OCI-M1 (cell line): Measurements from ENCODE around the gene C10orf90.
"Not testable (repeated sequence)": the region's sequence is repeated elsewhere in the genome, so short reads cannot be mapped to it uniquely, and the experiment has no call there.

Source experiments
- DNase-seq: peaks from one replicate; lab custom pipeline; 2025; lab: John Stamatoyannopoulos, UW

The C10orf90 gene

GRCh38 chr10:126581648-126582046 lies 88.8 kb downstream of the C10orf90 start:
- DNase-seq, result no peak

GRCh38 chr10:126580873-126581647 lies 89.4 kb downstream of the C10orf90 start:
- DNase-seq, result no peak

DNA sequence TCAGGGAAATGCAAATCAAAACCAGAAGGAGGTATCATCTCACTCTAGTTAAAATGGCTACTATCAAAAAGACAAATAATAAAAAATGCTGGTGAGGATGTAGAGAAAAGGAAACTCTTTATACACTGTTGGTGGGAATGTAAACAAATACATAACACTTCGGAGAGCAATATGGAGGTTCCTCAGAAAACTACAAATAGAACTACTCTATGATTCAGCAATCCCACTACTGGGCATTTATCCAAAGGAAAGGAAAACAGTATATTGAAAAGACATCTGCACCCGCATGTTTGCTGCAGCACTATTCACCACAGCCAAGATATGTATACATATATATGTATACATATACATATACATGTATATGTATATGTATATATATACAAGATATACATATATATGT lies 94.2 kb downstream of the C10orf90 start:
- DNase-seq, result no peak

DNA sequence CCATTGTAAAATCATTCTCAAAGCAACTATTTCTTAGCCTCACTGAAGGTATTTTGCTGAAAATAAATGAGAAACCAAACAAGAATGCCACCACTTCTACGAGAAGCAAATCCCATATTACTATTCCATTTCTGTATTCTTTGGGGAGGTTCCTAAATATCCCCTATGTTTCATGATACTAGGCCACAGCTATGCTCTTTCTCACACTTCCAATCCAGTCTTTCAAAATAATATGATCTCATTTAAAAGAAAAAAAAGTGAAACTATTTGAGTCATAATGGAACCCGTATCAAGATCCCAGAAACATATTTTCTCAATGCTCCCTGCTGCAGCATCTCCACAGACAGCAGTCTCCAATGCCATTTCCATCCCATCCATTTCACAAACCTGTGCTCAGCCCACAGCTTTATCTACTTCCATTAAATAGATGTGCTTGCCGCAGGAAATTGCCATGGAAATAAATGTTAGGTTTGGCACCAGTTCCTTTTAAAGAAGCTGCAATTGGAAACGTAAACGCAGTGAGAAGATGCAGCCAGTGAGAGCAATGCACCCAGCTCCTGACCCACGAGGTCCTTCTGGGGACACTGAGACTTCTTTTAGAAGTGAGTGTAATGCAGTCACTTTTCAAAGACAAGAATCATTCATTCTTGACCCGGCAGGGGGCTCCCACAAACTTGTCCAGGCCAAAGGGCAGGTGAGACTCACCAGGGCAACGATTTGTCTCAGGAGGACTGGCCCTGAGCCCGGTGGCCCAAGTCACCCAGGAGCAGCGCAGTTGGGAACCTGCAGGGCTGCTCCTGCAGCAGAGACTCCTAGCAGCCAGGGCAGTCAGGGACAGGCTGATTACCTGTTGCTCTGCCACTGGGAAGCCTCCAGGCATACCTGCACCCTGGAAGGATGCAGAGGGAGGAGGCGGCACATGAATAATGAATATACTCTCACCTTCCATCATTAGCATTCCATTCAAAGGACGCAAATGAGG lies 99.6 kb downstream of the C10orf90 start:
- DNase-seq, result peak; percentile 23

DNA sequence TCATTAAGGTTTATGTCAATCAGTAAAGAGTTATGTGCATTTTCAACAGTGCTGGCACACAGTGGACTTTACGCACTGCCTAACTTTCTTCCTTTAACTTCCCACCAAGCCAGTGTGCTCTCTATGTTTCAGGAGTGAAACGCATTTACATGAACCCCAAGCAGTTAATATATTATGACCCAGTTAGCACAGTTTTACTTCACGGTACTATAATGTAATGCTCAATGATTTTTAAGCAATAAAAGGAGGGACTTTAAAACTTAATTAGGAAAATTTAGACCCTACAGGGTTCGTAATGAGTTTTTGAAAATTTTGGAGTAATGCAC lies 100.3 kb downstream of the C10orf90 start:
- no peak for DNase-seq

- DNase-seq, result no peak
These were observed 100.8 kb downstream of the C10orf90 start for GRCh38 chr10:126569513-126570244.

DNA sequence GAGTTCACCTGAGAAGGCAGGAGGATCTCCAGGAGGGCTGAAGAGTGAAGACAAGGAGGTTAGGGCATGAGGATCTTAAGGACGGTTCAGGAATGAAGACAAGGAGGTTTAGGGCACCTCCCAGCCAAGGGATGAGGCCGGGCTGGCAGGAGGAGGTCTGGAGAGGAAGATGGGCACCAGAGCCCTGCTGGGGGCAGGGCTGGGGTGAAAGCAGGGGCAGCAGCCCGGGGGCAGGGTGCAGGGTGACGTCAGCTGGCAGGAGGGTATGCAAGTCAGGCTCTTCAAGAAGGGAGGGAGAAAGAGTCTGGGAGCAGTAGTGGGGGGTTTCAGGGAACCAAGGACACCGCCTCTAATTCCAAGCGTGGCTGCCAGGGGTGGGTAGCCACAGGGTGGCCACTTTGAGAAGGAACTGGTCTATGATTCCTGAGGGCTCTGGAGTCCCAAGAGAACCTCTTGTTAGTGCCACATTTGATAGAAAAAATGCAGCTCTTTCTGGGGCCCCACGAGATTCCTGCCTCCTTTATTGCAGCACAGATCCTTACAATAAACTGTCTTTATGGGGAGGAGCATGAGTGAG lies 101.6 kb downstream of the C10orf90 start:
- DNase-seq, result no peak

DNA sequence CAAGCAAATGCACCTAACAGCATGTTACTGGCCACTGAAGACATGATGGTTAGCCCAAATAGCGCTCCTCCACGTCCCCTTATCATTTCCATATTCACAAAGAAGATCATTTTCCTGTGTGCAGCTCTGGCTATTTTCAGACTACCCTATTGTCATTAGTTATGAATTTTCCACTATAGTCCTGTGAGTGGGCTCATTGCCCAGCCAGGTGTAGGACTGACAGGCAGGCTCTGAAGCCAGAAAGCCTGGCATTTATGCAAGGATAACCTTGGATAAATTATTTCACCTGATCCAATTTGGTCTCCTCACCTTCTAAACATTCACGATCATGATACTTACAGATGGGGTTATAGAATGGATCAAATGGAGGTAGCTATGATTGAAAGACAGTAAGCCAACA lies 104.6 kb downstream of the C10orf90 start:
- no peak for DNase-seq

GRCh38 chr10:126565441-126565840 lies 105.1 kb downstream of the C10orf90 start:
- DNase-seq, result no peak

DNA sequence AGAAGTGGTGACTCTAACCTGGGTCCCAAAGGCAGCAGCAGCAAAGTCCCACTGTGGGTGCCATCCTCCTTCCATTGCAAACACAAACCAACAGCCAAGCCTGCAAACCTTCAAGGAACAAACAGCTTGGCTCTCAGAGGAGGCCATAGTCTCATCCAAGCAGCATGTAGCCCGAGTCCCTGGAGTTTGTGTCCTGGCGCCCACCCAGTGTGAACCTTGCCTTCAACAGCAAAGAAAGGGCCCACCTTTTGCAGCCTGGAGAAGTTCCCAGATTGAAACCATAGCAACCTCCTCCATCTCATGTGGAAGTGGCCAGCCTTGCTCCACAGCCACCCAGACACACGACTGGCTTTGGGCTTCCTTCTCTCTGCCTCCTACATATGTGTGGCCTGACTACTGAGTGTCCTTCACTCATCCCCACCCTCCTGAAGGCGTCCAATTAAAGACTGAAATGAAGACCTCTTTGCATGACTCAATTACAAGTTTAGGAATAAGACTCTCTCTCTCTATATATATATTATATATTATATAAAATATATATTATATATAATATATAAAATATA lies 106.1 kb downstream of the C10orf90 start:
- DNase-seq, result no peak

- DNase-seq, result no peak
These were observed 107.1 kb downstream of the C10orf90 start for GRCh38 chr10:126563361-126563760.

GRCh38 chr10:126561921-126562680 lies 108.4 kb downstream of the C10orf90 start:
- no peak for DNase-seq

GRCh38 chr10:126561294-126561920 lies 109.1 kb downstream of the C10orf90 start:
- no peak for DNase-seq

GRCh38 chr10:126558881-126559280 lies 111.6 kb downstream of the C10orf90 start:
- no peak for DNase-seq

DNA sequence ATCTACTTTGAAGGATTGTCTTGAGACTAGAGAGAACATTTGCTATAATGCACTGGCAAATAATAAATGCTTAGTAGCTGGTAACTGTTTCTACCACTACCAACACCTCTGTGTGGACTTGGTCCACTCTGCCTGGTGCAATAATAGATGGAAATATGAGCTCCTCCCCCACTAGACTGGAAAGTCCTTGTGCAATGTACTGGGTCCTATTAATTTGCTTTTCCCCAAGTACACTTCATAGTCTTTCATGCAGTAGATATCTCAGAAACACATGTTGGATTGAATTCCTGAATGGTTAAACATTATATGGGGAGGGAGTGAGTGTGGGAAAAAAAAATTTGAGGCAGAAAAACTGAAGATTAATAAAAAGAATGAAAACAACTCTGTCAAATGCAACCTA lies 119.3 kb downstream of the C10orf90 start:
- no peak for DNase-seq

GRCh38 chr10:126550586-126550985 lies 119.9 kb downstream of the C10orf90 start:
- not testable (repeated sequence) for DNase-seq

GRCh38 chr10:126549344-126549743 lies 121.1 kb downstream of the C10orf90 start:
- no peak for DNase-seq

DNA sequence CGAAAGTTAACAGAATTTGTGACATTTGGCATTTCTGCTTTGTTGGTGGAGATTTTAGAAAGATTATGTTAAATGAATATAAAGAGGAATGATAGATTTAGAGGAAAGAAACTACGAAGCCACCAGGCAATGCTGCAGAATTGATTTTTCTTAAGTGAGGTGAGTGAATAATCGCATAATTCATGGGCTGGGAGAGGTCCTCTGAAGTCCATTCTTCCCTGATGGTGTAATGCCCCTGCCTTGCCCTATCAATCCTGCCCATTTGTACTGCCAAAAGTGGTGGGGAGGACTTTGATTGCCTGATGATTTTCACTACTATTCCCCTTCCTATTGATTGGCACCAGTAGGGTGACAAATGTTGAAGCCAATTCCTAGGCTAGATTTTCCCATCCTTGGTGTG lies 125.9 kb downstream of the C10orf90 start:
- no peak for DNase-seq

DNA sequence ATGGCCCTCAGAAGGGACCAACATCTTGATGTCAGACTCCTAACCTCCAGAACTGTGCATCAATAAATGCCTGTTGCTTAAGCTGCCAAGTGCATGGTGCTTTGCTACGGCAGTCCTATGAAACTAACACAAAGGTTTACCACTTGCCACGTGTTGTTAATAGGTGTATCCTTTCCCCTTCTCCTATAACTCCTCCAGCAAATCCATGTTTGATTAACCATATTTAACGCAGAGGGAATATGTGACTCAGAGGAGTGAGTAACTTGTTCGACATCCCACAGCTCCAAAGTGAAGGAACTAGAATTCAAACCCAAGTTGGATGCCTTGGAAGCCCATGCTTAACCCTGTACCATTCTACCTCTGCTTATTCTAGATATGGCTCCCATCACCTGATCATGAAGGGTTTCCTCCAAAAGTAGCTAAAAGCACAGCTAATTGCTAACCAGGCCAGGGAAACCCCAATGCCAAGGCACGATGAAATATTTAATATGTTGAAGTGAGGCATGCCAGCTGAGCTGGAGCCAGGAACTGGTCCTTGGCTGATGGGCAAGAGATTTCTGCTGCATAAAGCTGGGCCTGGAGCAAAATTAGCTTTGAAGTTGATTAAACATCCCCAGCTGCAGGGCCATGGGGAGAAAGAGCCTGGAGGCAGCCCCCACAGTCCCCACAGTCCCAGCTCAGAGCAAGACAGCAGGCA lies 131.9 kb downstream of the C10orf90 start:
- DNase-seq, result no peak

- DNase-seq, result no peak
These were observed 133.8 kb downstream of the C10orf90 start for GRCh38 chr10:126536656-126537055.
